ENCODE results near the gene SEMA4B.

- TF ChIP-seq CTCF (IDR thresholded peaks at IDR 0.05) (no peak), EP300 (IDR thresholded peaks at IDR 0.05; ENCODE audit: low read depth) (no peak)
Observed at GRCh38 chr15:90181776-90182175, 19.4 kb upstream of the SEMA4B start.

All from transverse colon (tissue), 3 donors.